CD4-positive, CD25-positive, alpha-beta regulatory T cell (primary cell): ENCODE results near the gene TTC19. TPM values are rescaled to one million over a fixed set of nuclear protein-coding genes. Genes with fewer than 3 reads are reported as not detected.

Experiments used
- ATAC-seq, 2 donors: fragments of 150-1000 bp; cut with Tn5 transposase; one replicate each; pipeline ENCODE4 v1.10.0; 2021; ENCODE audit warnings: low read depth in 2 of 2, moderate number of reproducible peaks in 2 of 2, moderate library complexity in 1 of 2
- DNase-seq, 3 donors: peaks; one replicate each; pipeline versions ENCODE4 v3.0.0 to v3.0.0-alpha.2; 2012 to 2022; ENCODE audit warnings: mixed read lengths in 1 of 3
- H3K27ac ChIP-seq: one replicate; pipeline ENCODE4 v1.7.0; 2013; ENCODE audit warnings: mild to moderate bottlenecking, low read length; ENCODE audit not compliant: insufficient read depth, poor library complexity, severe bottlenecking
- H3K27me3 ChIP-seq: one replicate; pipeline ENCODE4 v1.7.0; 2013; ENCODE audit warnings: low read length; ENCODE audit not compliant: control insufficient read depth, insufficient read depth
- H3K36me3 ChIP-seq: one replicate; pipeline ENCODE4 v1.7.0; 2013; ENCODE audit warnings: mild to moderate bottlenecking, low read length, moderate library complexity; ENCODE audit not compliant: control insufficient read depth, insufficient read depth
- H3K4me1 ChIP-seq: 2 replicates; pipeline ENCODE4 v1.7.0; 2013; ENCODE audit warnings: mild to moderate bottlenecking, low read length; ENCODE audit not compliant: insufficient read depth, control insufficient read depth, poor library complexity, severe bottlenecking
- H3K4me3 ChIP-seq: one replicate; pipeline ENCODE4 v1.7.0; 2013; ENCODE audit warnings: low read depth, mild to moderate bottlenecking, low read length, moderate library complexity
- H3K9me3 ChIP-seq, 2 experiments: 1 replicate in 1 of 2; 2 replicates in 1 of 2; pipeline ENCODE4 v1.7.0; 2013; ENCODE audit warnings: low read length in 2 of 2, mild to moderate bottlenecking in 1 of 2, moderate library complexity in 1 of 2; ENCODE audit not compliant: control insufficient read depth in 2 of 2
- H3K27ac Mint-ChIP-seq, 3 donors: one replicate each; pipeline ENCODE4 v1.8.0; 2020 to 2022; ENCODE audit warnings: mild to moderate bottlenecking in 3 of 3, mixed read lengths in 3 of 3, moderate library complexity in 2 of 3
- H3K27me3 Mint-ChIP-seq: one replicate; pipeline ENCODE4 v1.8.0; 2022; ENCODE audit warnings: mild to moderate bottlenecking, mixed read lengths
- H3K36me3 Mint-ChIP-seq: one replicate; pipeline ENCODE4 v1.8.0; 2020; ENCODE audit warnings: mixed read lengths
- H3K4me1 Mint-ChIP-seq, 4 donors: one replicate each; pipeline ENCODE4 v1.8.0; 2020 to 2022; ENCODE audit warnings: mixed read lengths in 4 of 4, mild to moderate bottlenecking in 1 of 4
- H3K4me3 Mint-ChIP-seq, 4 donors: one replicate each; pipeline ENCODE4 v1.8.0; 2020 to 2022; ENCODE audit warnings: mild to moderate bottlenecking in 4 of 4, mixed read lengths in 4 of 4, moderate library complexity in 3 of 4
- H3K9me3 Mint-ChIP-seq, 7 donors: one replicate each; pipeline ENCODE4 v1.8.0; 2020 to 2022; ENCODE audit warnings: mixed read lengths in 7 of 7, mild to moderate bottlenecking in 3 of 7, moderate library complexity in 2 of 7
- polyA plus RNA-seq, 4 donors: library from polyadenylated mRNA; unstranded; fragments of 300-500 nt; fragmentation: Illumina TruSeq; gene quantifications; one replicate each; pipeline ENCODE4 v1.2.3, GENCODE V29; 2021
- total RNA-seq: library from RNA; stranded (reverse); gene quantifications from one replicate; pipeline ENCODE4 v1.2.3, GENCODE V29; 2022

TTC19 gene
- total and polyA plus RNA-seq, 5 donors from 2014 or later: 28.7 to 44.3 (median 29.2) TPM

DNA sequence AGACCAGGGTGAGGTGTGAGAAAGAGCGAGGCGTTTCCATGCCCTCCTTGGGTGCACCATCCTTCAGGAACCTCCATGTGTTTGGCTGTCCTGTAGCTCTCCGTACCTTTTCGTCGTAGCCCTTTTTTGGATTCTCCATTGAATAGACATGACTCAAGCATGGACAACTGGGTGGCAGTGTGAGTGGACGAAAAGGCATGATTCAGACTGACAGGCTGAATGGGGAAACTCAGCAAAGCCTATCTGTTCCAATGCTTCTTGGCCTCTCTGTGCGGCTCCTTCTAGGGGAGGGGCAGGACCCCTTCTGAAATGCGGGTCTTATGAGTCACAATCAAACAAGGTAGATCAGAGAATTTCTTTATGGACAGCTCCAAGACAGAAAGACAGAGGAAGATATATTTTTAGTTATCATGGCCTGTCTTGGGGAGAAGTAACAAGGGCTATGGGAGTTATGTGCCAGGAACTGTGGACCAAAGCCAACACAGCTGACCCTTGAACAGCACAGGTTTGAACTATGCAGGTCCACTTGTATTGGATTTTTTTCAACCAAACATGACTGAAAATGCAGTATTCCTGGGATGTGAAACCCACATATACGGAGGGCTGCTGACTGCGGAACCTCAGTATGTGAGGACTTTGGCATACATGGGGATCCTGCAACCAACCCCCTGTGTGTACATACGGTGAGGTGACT lies 31.8 kb upstream of the TTC19 start:
- Mint-ChIP-seq H3K4me3 (peak overlapping the region in 1 of 4 donors; percentile 5), H3K36me3 (no peaks in the 10 kb centered on the region), H3K27ac (no peak overlapping the region), H3K9me3 (peaks cover 0 to 2% (median 0%) of the 10 kb centered on the region in 7 donors), H3K27me3 (peaks cover 40% of the 10 kb centered on the region), H3K4me1 (peaks cover 0 to 10% (median 2%) of the 10 kb centered on the region in 4 donors)
- Histone ChIP-seq H3K36me3 (no peaks in the 10 kb centered on the region), H3K27me3 (peaks cover 12% of the 10 kb centered on the region), H3K4me3 (no peak overlapping the region), H3K27ac (no peak overlapping the region), H3K9me3 (no peaks in the 10 kb centered on the region), H3K4me1 (no peaks in the 10 kb centered on the region)
- DNase-seq (no peak), ATAC-seq (no peak)

DNA sequence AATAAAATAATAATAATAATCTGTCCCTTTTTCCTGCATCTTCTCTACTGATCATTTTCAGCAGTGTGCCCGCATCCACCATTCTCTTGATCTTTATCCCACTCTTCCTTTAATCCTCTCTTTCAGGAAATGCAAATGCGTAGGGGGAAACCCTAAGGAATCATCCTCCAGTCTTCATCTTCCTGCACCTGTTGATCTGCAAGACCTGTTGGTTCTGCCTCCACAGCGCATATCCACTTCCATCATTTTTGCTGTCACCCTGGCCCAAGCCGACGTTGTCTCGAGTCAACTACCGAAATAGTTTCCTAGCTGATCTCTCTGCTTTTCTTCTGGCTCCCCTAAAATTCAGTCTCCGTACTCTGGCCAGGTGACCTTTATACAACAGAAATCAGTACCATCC lies 30.2 kb upstream of the TTC19 start:
- H3K4me1 ChIP-seq: no peaks in the 10 kb centered on the region
- peaks cover 0 to 10% (median 2%) of the 10 kb centered on the region in 4 donors for H3K4me1 Mint-ChIP-seq
- no peaks in the 10 kb centered on the region for H3K36me3 ChIP-seq
- peaks cover 0 to 2% (median 0%) of the 10 kb centered on the region in 7 donors for H3K9me3 Mint-ChIP-seq
- H3K4me3 Mint-ChIP-seq: no peak overlapping the region
- no peaks in the 10 kb centered on the region for H3K9me3 ChIP-seq
- peaks cover 30% of the 10 kb centered on the region for H3K27me3 Mint-ChIP-seq
- H3K4me3 ChIP-seq: no peak overlapping the region
- no peak overlapping the region for H3K27ac ChIP-seq
- H3K36me3 Mint-ChIP-seq: peaks cover 3% of the 10 kb centered on the region
- DNase-seq (no peak), ATAC-seq (no peak)
- H3K27me3 ChIP-seq: peaks cover 12% of the 10 kb centered on the region
- peak overlapping the region in 1 of 3 donors; percentile 61 for H3K27ac Mint-ChIP-seq

DNA sequence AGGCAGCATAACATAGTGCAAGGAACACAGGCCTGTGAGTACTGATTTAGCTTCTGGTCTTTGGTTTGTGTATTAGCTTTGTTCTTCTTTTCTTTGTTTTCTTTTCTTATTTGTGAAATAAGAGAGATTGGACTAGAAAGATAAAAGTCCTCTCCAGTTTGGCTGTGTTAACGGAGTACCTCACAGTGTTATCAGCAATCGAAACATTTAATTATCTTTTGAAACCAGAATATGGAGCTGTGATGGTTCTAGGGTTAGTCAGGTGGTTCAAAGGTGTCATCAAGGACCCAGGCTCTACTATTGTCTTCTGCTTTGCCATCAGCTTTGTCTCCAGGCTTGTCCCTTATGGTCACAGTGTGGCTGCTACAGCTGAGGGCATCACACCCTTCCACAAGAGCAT lies 29.1 kb upstream of the TTC19 start:
- peaks cover 10% of the 10 kb centered on the region for H3K27me3 ChIP-seq
- Mint-ChIP-seq H3K4me3 (no peak overlapping the region), H3K27me3 (peaks cover 27% of the 10 kb centered on the region), H3K4me1 (peaks cover 0 to 10% (median 2%) of the 10 kb centered on the region in 4 donors), H3K36me3 (peaks cover 4% of the 10 kb centered on the region), H3K27ac (no peak overlapping the region), H3K9me3 (peaks cover 0 to 2% (median 0%) of the 10 kb centered on the region in 7 donors)
- H3K4me3 ChIP-seq: no peak overlapping the region
- H3K36me3 ChIP-seq: no peaks in the 10 kb centered on the region
- no peak overlapping the region for H3K27ac ChIP-seq
- no peak for ATAC-seq
- no peaks in the 10 kb centered on the region for H3K4me1 ChIP-seq
- H3K9me3 ChIP-seq: no peaks in the 10 kb centered on the region
- DNase-seq: no peak

DNA sequence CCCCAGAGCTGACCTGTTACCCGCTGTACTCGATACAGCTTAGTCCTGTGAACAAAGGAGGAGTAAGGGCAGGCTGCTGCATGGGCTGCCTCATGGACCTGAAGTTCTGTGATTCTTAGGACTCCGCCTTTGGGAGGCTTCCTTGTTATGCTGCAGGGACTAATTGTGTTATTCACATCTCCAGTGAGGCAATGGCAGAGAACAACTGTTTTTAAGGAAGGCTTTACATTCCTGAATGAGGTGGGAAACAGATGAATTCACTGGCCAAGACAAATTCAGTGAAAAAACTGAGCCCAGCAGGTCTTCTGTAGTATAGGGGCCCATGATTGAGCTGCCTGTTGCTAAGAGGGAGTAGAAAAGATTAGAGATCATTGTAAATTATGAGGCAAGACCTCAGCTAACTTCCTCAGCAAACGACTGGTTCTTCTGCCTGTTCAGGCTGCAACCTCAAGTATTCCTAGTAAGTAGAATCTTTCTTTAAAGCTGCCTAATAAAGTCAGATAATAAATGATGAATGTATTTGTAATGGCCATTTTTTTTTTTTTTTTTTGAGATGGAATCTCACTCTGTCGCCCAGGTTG lies 28.4 kb upstream of the TTC19 start:
- Histone ChIP-seq H3K27ac (no peak overlapping the region), H3K36me3 (no peaks in the 10 kb centered on the region), H3K4me1 (no peaks in the 10 kb centered on the region), H3K4me3 (no peak overlapping the region), H3K9me3 (no peaks in the 10 kb centered on the region), H3K27me3 (peaks cover 8% of the 10 kb centered on the region)
- peaks cover 21% of the 10 kb centered on the region for H3K27me3 Mint-ChIP-seq
- no peak overlapping the region for H3K4me3 Mint-ChIP-seq
- peaks cover 4% of the 10 kb centered on the region for H3K36me3 Mint-ChIP-seq
- H3K9me3 Mint-ChIP-seq: peaks cover 0 to 2% (median 0%) of the 10 kb centered on the region in 7 donors
- DNase-seq (no peak), ATAC-seq (no peak)
- H3K4me1 Mint-ChIP-seq: peaks cover 0 to 6% (median under 1%) of the 10 kb centered on the region in 4 donors
- H3K27ac Mint-ChIP-seq: no peak overlapping the region

DNA sequence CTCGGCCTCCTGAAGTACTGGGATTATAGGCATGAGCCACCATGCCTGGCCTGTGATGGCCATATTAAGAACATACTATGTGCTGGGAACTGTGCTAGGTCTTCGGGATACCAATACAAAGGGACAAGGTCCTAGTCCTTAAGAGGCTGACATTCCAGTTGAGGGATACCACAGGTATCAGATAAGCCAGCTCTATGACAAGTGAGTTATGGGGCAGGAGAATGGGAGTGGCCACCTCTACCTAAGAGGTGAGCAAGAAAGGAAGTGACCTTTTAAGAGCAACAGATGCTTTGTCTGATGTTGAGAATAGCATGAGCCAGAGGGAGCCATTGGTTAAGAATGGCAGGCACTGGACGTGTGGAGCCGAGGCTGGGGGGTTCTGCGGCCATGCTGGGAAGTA lies 27.7 kb upstream of the TTC19 start:
- H3K27me3 ChIP-seq: peaks cover 6% of the 10 kb centered on the region
- no peak for DNase-seq
- Mint-ChIP-seq H3K9me3 (peaks cover 0 to 2% (median 0%) of the 10 kb centered on the region in 7 donors), H3K27me3 (peaks cover 14% of the 10 kb centered on the region), H3K36me3 (peaks cover 7% of the 10 kb centered on the region), H3K4me3 (no peak overlapping the region), H3K4me1 (peaks cover 0 to 3% (median under 1%) of the 10 kb centered on the region in 4 donors), H3K27ac (no peak overlapping the region)
- no peak overlapping the region for H3K27ac ChIP-seq
- H3K9me3 ChIP-seq: no peaks in the 10 kb centered on the region
- H3K4me3 ChIP-seq: no peak overlapping the region
- ATAC-seq: no peak
- no peaks in the 10 kb centered on the region for H3K4me1 ChIP-seq
- H3K36me3 ChIP-seq: peaks cover 3% of the 10 kb centered on the region

DNA sequence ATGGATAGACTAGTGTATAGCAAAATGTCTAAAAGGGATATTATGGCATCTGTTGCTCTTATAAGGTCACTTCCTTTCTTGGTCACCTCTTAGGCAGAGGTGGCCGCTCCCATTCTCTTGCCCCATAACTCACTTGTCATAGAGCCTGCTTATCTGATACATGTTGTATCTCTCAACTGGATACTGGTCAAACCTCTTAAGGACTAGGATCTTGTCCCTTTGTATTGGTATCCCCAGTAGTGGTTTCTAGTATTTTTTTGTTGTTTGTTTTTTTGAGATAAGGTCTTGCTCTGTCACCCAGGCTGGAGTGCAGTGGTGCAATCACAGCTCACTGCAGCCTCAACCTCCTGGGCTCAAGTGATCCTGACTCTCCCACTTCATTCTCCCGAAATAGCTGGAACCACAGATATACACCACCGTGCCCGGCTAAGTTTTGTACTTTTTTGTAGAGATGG lies 27.1 kb upstream of the TTC19 start:
- ATAC-seq (no peak), DNase-seq (no peak)
- Mint-ChIP-seq H3K4me1 (peaks cover 0 to 3% (median under 1%) of the 10 kb centered on the region in 4 donors), H3K27ac (no peak overlapping the region), H3K27me3 (peaks cover 14% of the 10 kb centered on the region), H3K4me3 (no peak overlapping the region), H3K36me3 (peaks cover 12% of the 10 kb centered on the region), H3K9me3 (peaks cover 0 to 2% (median 0%) of the 10 kb centered on the region in 7 donors)
- peaks cover 6% of the 10 kb centered on the region for H3K27me3 ChIP-seq
- H3K4me3 ChIP-seq: no peak overlapping the region
- no peaks in the 10 kb centered on the region for H3K9me3 ChIP-seq
- peaks cover 7% of the 10 kb centered on the region for H3K36me3 ChIP-seq
- no peaks in the 10 kb centered on the region for H3K4me1 ChIP-seq
- no peak overlapping the region for H3K27ac ChIP-seq

DNA sequence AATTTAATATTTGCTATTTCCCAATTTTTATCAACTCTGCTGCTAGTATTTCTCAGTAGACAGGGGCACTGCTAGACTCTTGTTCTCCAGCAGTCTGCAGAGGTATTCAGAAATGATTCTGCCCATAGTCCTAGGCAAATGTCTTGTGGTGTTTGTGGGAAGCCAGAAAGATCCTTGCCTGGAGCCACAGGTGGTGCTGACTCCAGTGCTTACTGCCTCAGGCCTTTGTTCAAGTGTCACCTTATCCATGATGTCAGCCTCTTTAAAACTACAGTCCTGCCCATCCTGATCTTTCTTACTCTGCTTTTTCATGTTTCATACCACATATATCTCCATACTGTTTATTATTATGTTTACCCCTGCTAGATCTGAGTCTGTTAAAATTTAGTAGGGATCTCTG lies 26.6 kb upstream of the TTC19 start:
- H3K4me3 Mint-ChIP-seq: no peak overlapping the region
- Histone ChIP-seq H3K4me1 (no peaks in the 10 kb centered on the region), H3K9me3 (no peaks in the 10 kb centered on the region), H3K27me3 (peaks cover 5% of the 10 kb centered on the region), H3K36me3 (peaks cover 11% of the 10 kb centered on the region), H3K4me3 (no peak overlapping the region), H3K27ac (no peak overlapping the region)
- DNase-seq: no peak
- peaks cover 9% of the 10 kb centered on the region for H3K27me3 Mint-ChIP-seq
- H3K27ac Mint-ChIP-seq: no peak overlapping the region
- no peaks in the 10 kb centered on the region for H3K4me1 Mint-ChIP-seq
- H3K36me3 Mint-ChIP-seq: peaks cover 15% of the 10 kb centered on the region
- peaks cover 0 to 2% (median 0%) of the 10 kb centered on the region in 7 donors for H3K9me3 Mint-ChIP-seq
- no peak for ATAC-seq
